HL-60 (cell line): ENCODE results near the gene LAS1L.

ENCODE experiments used
- DNase-seq, 2 experiments: peaks; one replicate each; pipeline ENCODE4 v3.0.0-alpha.2; 2010 to 2020; ENCODE audit warnings: low read depth in 1 of 2, low spot score in 1 of 2
- H3K27ac ChIP-seq: fragments of 250-450 bp; sonication (Bioruptor Pico); replicated peaks from 2 replicates; pipeline ENCODE4 v1.5.1; 2020; ENCODE audit warnings: mild to moderate bottlenecking, moderate library complexity
- H3K27me3 ChIP-seq: fragments of 250-450 bp; sonication (Bioruptor Pico); 2 replicates; pipeline ENCODE4 v1.5.1; 2021; ENCODE audit warnings: mild to moderate bottlenecking, moderate library complexity; ENCODE audit not compliant: insufficient read depth, poor library complexity, severe bottlenecking
- H3K4me3 ChIP-seq: replicated peaks from 2 replicates; pipeline ENCODE4 v1.5.1; 2011; ENCODE audit warnings: mild to moderate bottlenecking, control low read depth, low read length; ENCODE audit not compliant: insufficient read depth
- GABPA ChIP-seq: IDR thresholded peaks from 2 replicates; pipeline ENCODE4 v1.6.1; 2012; ENCODE audit warnings: low read depth
- POLR2AphosphoS5 ChIP-seq: IDR thresholded peaks from 2 replicates; pipeline ENCODE4 v1.6.1; 2012; ENCODE audit warnings: low read depth
- REST ChIP-seq: IDR thresholded peaks from 2 replicates; pipeline ENCODE4 v1.6.1; 2012; ENCODE audit warnings: low read depth; ENCODE audit not compliant: insufficient replicate concordance
- SPI1 ChIP-seq: IDR thresholded peaks from 2 replicates; pipeline ENCODE4 v1.6.1; 2012; ENCODE audit warnings: low read depth, mild to moderate bottlenecking, borderline replicate concordance
- TF ChIP-seq, protein P1 (sequence below): IDR thresholded peaks from one replicate; pipeline ENCODE4 v1.5.1; 2011; ENCODE audit warnings: low read length, control low read depth, inconsistent platforms; ENCODE audit not compliant: insufficient read depth

The LAS1L gene

DNA sequence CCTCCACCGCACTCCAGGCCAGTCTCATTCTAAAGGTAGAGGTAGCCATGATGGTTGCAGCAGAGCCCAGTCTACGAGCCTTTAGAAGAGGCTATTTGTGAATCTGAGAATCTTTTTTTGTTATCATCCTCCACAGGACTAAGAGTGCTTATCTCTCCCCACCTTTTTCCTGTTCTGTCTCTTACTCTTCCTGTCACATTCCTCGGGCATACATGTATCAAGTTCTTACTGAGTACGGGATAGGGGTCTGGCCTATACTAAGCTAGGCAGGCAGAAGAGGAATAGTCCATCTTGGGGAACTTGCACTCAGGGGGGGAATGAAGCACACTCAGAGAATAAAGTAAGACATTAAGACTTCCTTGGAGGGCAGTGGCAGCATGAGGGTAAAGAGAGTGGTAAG is 25.7 kb downstream of the LAS1L start:
- DNase-seq, result no peak
- no peaks in the 10 kb centered on the region for H3K27me3 ChIP-seq
- TF ChIP-seq POLR2AphosphoS5 (no peak), REST (no peak), GABPA (no peak), SPI1 (no peak)
- TF ChIP-seq, protein P1, sequence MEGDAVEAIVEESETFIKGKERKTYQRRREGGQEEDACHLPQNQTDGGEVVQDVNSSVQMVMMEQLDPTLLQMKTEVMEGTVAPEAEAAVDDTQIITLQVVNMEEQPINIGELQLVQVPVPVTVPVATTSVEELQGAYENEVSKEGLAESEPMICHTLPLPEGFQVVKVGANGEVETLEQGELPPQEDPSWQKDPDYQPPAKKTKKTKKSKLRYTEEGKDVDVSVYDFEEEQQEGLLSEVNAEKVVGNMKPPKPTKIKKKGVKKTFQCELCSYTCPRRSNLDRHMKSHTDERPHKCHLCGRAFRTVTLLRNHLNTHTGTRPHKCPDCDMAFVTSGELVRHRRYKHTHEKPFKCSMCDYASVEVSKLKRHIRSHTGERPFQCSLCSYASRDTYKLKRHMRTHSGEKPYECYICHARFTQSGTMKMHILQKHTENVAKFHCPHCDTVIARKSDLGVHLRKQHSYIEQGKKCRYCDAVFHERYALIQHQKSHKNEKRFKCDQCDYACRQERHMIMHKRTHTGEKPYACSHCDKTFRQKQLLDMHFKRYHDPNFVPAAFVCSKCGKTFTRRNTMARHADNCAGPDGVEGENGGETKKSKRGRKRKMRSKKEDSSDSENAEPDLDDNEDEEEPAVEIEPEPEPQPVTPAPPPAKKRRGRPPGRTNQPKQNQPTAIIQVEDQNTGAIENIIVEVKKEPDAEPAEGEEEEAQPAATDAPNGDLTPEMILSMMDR, result no peak
- no peak overlapping the region for H3K4me3 ChIP-seq
- no peak overlapping the region for H3K27ac ChIP-seq

DNA sequence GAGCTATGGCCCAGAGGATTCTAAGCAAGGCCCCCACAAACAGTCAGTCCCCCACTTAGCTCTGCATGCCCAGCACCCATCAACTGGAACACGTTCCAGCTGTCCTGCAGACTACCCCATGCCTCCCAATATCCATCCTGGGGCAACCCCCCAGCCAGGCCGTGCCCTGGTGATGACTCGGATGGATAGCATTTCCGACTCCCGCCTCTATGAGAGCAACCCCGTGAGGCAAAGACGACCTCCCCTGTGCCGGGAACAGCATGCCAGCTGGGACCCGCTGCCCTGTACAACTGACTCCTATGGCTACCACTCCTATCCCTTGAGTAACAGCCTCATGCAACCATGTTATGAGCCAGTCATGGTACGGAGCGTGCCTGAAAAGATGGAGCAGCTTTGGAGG is 32.0 kb downstream of the LAS1L start:
- no peaks in the 10 kb centered on the region for H3K27me3 ChIP-seq
- no peak for TF ChIP-seq GABPA
- TF ChIP-seq SPI1, result no peak
- no peak for TF ChIP-seq REST
- TF ChIP-seq, protein P1, result no peak
- no peak for TF ChIP-seq POLR2AphosphoS5
- no peak overlapping the region for H3K4me3 ChIP-seq
- DNase-seq, result no peak
- H3K27ac ChIP-seq, result no peak overlapping the region

DNA sequence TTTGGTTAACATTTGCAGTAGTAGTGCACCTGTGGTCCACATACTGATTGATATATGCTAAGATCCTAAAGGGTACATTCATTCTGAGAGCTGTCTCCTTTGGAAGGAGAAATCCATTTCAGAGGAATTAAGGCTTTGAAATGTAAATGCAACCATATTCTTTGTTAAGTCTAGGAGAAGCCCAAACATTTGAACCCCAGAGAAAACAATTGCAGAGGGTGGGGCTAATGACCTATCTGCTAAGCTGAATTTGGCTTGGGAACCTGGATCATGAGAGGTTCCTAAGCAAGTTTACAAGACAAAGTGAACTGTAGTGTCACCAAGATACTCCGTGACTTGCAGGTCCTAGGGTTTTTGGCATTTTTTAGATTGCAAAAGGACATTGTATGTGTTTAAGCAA is 41.2 kb downstream of the LAS1L start:
- Histone ChIP-seq H3K27me3 (no peaks in the 10 kb centered on the region), H3K27ac (no peak overlapping the region), H3K4me3 (no peak overlapping the region)
- no peak for DNase-seq
- TF ChIP-seq SPI1, result no peak

GRCh38 chrX:65491620-65492019 is 43.0 kb downstream of the LAS1L start:
- TF ChIP-seq GABPA (no peak), REST (no peak), POLR2AphosphoS5 (no peak), SPI1 (no peak)
- TF ChIP-seq, protein P1, result no peak
- Histone ChIP-seq H3K4me3 (no peak overlapping the region), H3K27me3 (no peaks in the 10 kb centered on the region), H3K27ac (no peak overlapping the region)
- DNase-seq, result no peak
